ENCODE results near the gene ST3GAL3.
A peak's percentile ranks its signal among the peaks of the same experiment; 100 is the strongest.

The ST3GAL3 gene

GRCh38 chr1:43882763-43883162 lies 175.4 kb downstream of the ST3GAL3 start:
- POLR2A ChIA-PET, result no interaction called here
- CTCF ChIA-PET, result interaction anchor here (0.6 to 4.1 kb wide), 4 partner anchors 13 to 118 kb away, joined by 3 to 45 read pairs (median 5); partner anchors contain the start of gene ARTN
- H3K36me3 ChIP-seq (ENCODE audit: control insufficient read depth in 4 of 4, insufficient read depth in 4 of 4, low read length in 3 of 4), result peaks cover 0 to 15% (median 3%) of the 10 kb centered on the region in 4 experiments
- H3K4me1 ChIP-seq (ENCODE audit: control extremely low read depth in 1 of 4, control insufficient read depth in 4 of 4, insufficient read depth in 4 of 4, low read length in 3 of 4), result peaks cover 0 to 16% (median 6%) of the 10 kb centered on the region in 4 experiments
- H3K27me3 ChIP-seq (replicated peaks in 2 of 5; ENCODE audit: control insufficient read depth in 4 of 5, insufficient read depth in 5 of 5, low read length in 4 of 5), result no peaks in the 10 kb centered on the region
- no peak overlapping the region for H3K4me3 ChIP-seq (ENCODE audit: control insufficient read depth in 1 of 7, extremely low read depth in 1 of 7, insufficient read depth in 4 of 7, low read depth in 2 of 7, low read length in 6 of 7)
- no peak for DNase-seq
- 93% methylated on average over 3 of the region's 4 CpGs for WGBS (ENCODE audit: insufficient coverage)
- H3K9me3 ChIP-seq (ENCODE audit: control extremely low read depth in 1 of 5, control insufficient read depth in 4 of 5, insufficient read depth in 2 of 5, low read depth in 1 of 5, low read length in 4 of 5), result no peaks in the 10 kb centered on the region
- H3K27ac ChIP-seq (ENCODE audit: insufficient read depth in 1 of 2, low read depth in 1 of 2, low read length in 2 of 2, poor library complexity in 1 of 2, severe bottlenecking in 2 of 2), result no peak overlapping the region

- 89% methylated on average over 3 of the region's 4 CpGs for WGBS (ENCODE audit: insufficient coverage)
- Histone ChIP-seq H3K4me1 (ENCODE audit: control extremely low read depth in 1 of 4, control insufficient read depth in 4 of 4, insufficient read depth in 4 of 4, low read length in 3 of 4) (peaks cover 0 to 16% (median 6%) of the 10 kb centered on the region in 4 experiments), H3K9me3 (ENCODE audit: control extremely low read depth in 1 of 5, control insufficient read depth in 4 of 5, insufficient read depth in 2 of 5, low read depth in 1 of 5, low read length in 4 of 5) (no peaks in the 10 kb centered on the region), H3K27ac (ENCODE audit: insufficient read depth in 1 of 2, low read depth in 1 of 2, low read length in 2 of 2, poor library complexity in 1 of 2, severe bottlenecking in 2 of 2) (no peak overlapping the region), H3K36me3 (ENCODE audit: control insufficient read depth in 4 of 4, insufficient read depth in 4 of 4, low read length in 3 of 4) (peaks cover 0 to 15% (median 4%) of the 10 kb centered on the region in 4 experiments), H3K27me3 (replicated peaks in 2 of 5; ENCODE audit: control insufficient read depth in 4 of 5, insufficient read depth in 5 of 5, low read length in 4 of 5) (no peaks in the 10 kb centered on the region), H3K4me3 (ENCODE audit: control insufficient read depth in 1 of 7, extremely low read depth in 1 of 7, insufficient read depth in 4 of 7, low read depth in 2 of 7, low read length in 6 of 7) (no peak overlapping the region)
- no peak for DNase-seq
- ChIA-PET POLR2A (no interaction called here), CTCF (interaction anchor here (1.3 to 4.1 kb wide), 2 partner anchors 51 to 118 kb away, joined by 6 to 45 read pairs; no protein-coding TSS in a partner anchor)
Measured at GRCh38 chr1:43883321-43883720, 176.0 kb downstream of the ST3GAL3 start.

- peaks cover 0 to 10% (median 4%) of the 10 kb centered on the region in 4 experiments for H3K36me3 ChIP-seq (ENCODE audit: control insufficient read depth in 4 of 4, insufficient read depth in 4 of 4, low read length in 3 of 4)
- H3K4me3 ChIP-seq (ENCODE audit: control insufficient read depth in 1 of 7, extremely low read depth in 1 of 7, insufficient read depth in 4 of 7, low read depth in 2 of 7, low read length in 6 of 7), result no peak overlapping the region
- DNase-seq, result no peak
- ChIA-PET POLR2A (interaction anchor here (0.6 kb wide), 1 partner anchor 111 kb away, joined by 3 read pairs; no protein-coding TSS in a partner anchor), CTCF (interaction anchor here (0.9 to 1.2 kb wide), 2 partner anchors 49 to 122 kb away, joined by 3 read pairs; no protein-coding TSS in a partner anchor)
- peak overlapping the region in 1 of 2 experiments; percentile 10 for H3K27ac ChIP-seq (ENCODE audit: insufficient read depth in 1 of 2, low read depth in 1 of 2, low read length in 2 of 2, poor library complexity in 1 of 2, severe bottlenecking in 2 of 2)
- no peaks in the 10 kb centered on the region for H3K9me3 ChIP-seq (ENCODE audit: control extremely low read depth in 1 of 5, control insufficient read depth in 4 of 5, insufficient read depth in 2 of 5, low read depth in 1 of 5, low read length in 4 of 5)
- WGBS (ENCODE audit: insufficient coverage), result 98% methylated on average over 6 of the region's 12 CpGs
- no peaks in the 10 kb centered on the region for H3K27me3 ChIP-seq (replicated peaks in 2 of 5; ENCODE audit: control insufficient read depth in 4 of 5, insufficient read depth in 5 of 5, low read length in 4 of 5)
- peaks cover 0 to 16% (median 6%) of the 10 kb centered on the region in 4 experiments for H3K4me1 ChIP-seq (ENCODE audit: control extremely low read depth in 1 of 4, control insufficient read depth in 4 of 4, insufficient read depth in 4 of 4, low read length in 3 of 4)
Measured at GRCh38 chr1:43885279-43885801, 178.0 kb downstream of the ST3GAL3 start.

- Histone ChIP-seq H3K27ac (ENCODE audit: insufficient read depth in 1 of 2, low read depth in 1 of 2, low read length in 2 of 2, poor library complexity in 1 of 2, severe bottlenecking in 2 of 2) (no peak overlapping the region), H3K4me3 (ENCODE audit: control insufficient read depth in 1 of 7, extremely low read depth in 1 of 7, insufficient read depth in 4 of 7, low read depth in 2 of 7, low read length in 6 of 7) (no peak overlapping the region), H3K36me3 (ENCODE audit: control insufficient read depth in 4 of 4, insufficient read depth in 4 of 4, low read length in 3 of 4) (peaks cover 0 to 10% (median 4%) of the 10 kb centered on the region in 4 experiments), H3K9me3 (ENCODE audit: control extremely low read depth in 1 of 5, control insufficient read depth in 4 of 5, insufficient read depth in 2 of 5, low read depth in 1 of 5, low read length in 4 of 5) (no peaks in the 10 kb centered on the region), H3K4me1 (ENCODE audit: control extremely low read depth in 1 of 4, control insufficient read depth in 4 of 4, insufficient read depth in 4 of 4, low read length in 3 of 4) (peaks cover 0 to 3% (median 0%) of the 10 kb centered on the region in 4 experiments), H3K27me3 (replicated peaks in 2 of 5; ENCODE audit: control insufficient read depth in 4 of 5, insufficient read depth in 5 of 5, low read length in 4 of 5) (no peaks in the 10 kb centered on the region)
- DNase-seq, result no peak
- ChIA-PET POLR2A (no interaction called here), CTCF (no interaction called here)
Measured at GRCh38 chr1:43887748-43888147, 180.4 kb downstream of the ST3GAL3 start.

GRCh38 chr1:43890815-43891214 lies 183.5 kb downstream of the ST3GAL3 start:
- H3K4me3 ChIP-seq (ENCODE audit: control insufficient read depth in 1 of 7, extremely low read depth in 1 of 7, insufficient read depth in 4 of 7, low read depth in 2 of 7, low read length in 6 of 7), result no peak overlapping the region
- H3K4me1 ChIP-seq (ENCODE audit: control extremely low read depth in 1 of 4, control insufficient read depth in 4 of 4, insufficient read depth in 4 of 4, low read length in 3 of 4), result peaks cover 0 to 2% (median 0%) of the 10 kb centered on the region in 4 experiments
- H3K27me3 ChIP-seq (replicated peaks in 2 of 5; ENCODE audit: control insufficient read depth in 4 of 5, insufficient read depth in 5 of 5, low read length in 4 of 5), result no peaks in the 10 kb centered on the region
- peaks cover 0 to 18% (median 9%) of the 10 kb centered on the region in 4 experiments for H3K36me3 ChIP-seq (ENCODE audit: control insufficient read depth in 4 of 4, insufficient read depth in 4 of 4, low read length in 3 of 4)
- H3K9me3 ChIP-seq (ENCODE audit: control extremely low read depth in 1 of 5, control insufficient read depth in 4 of 5, insufficient read depth in 2 of 5, low read depth in 1 of 5, low read length in 4 of 5), result no peaks in the 10 kb centered on the region
- POLR2A ChIA-PET, result no interaction called here
- no peak overlapping the region for H3K27ac ChIP-seq (ENCODE audit: insufficient read depth in 1 of 2, low read depth in 1 of 2, low read length in 2 of 2, poor library complexity in 1 of 2, severe bottlenecking in 2 of 2)
- DNase-seq, result no peak
- CTCF ChIA-PET, result interaction anchor here (1.2 to 3.4 kb wide), 5 partner anchors 9 to 127 kb away, joined by 3 to 16 read pairs (median 6); no protein-coding TSS in a partner anchor
- WGBS (ENCODE audit: insufficient coverage), result 96% methylated on average over 4 of the region's 5 CpGs

- ChIA-PET POLR2A (no interaction called here), CTCF (interaction anchor here (0.8 to 0.9 kb wide), 2 partner anchors 11 to 130 kb away, joined by 3 to 4 read pairs; no protein-coding TSS in a partner anchor)
- Histone ChIP-seq H3K27ac (ENCODE audit: insufficient read depth in 1 of 2, low read depth in 1 of 2, low read length in 2 of 2, poor library complexity in 1 of 2, severe bottlenecking in 2 of 2) (no peak overlapping the region), H3K4me3 (ENCODE audit: control insufficient read depth in 1 of 7, extremely low read depth in 1 of 7, insufficient read depth in 4 of 7, low read depth in 2 of 7, low read length in 6 of 7) (no peak overlapping the region), H3K9me3 (ENCODE audit: control extremely low read depth in 1 of 5, control insufficient read depth in 4 of 5, insufficient read depth in 2 of 5, low read depth in 1 of 5, low read length in 4 of 5) (no peaks in the 10 kb centered on the region), H3K27me3 (replicated peaks in 2 of 5; ENCODE audit: control insufficient read depth in 4 of 5, insufficient read depth in 5 of 5, low read length in 4 of 5) (no peaks in the 10 kb centered on the region), H3K4me1 (ENCODE audit: control extremely low read depth in 1 of 4, control insufficient read depth in 4 of 4, insufficient read depth in 4 of 4, low read length in 3 of 4) (peaks cover 0 to 2% (median 0%) of the 10 kb centered on the region in 4 experiments), H3K36me3 (ENCODE audit: control insufficient read depth in 4 of 4, insufficient read depth in 4 of 4, low read length in 3 of 4) (peaks cover 0 to 28% (median 11%) of the 10 kb centered on the region in 4 experiments)
- 92% methylated on average over 1 of the region's 1 CpG for WGBS (ENCODE audit: insufficient coverage)
- DNase-seq, result no peak
Measured at GRCh38 chr1:43893006-43893405, 185.7 kb downstream of the ST3GAL3 start.

- 100% methylated on average over 7 of the region's 12 CpGs for WGBS (ENCODE audit: insufficient coverage)
- no peak overlapping the region for H3K4me3 ChIP-seq (ENCODE audit: control insufficient read depth in 1 of 7, extremely low read depth in 1 of 7, insufficient read depth in 4 of 7, low read depth in 2 of 7, low read length in 6 of 7)
- ChIA-PET CTCF (interaction anchor here (1.1 to 2.5 kb wide), 2 partner anchors 36 to 135 kb away, joined by 3 to 8 read pairs; partner anchors contain the start of gene ARTN), POLR2A (no interaction called here)
- H3K4me1 ChIP-seq (ENCODE audit: control extremely low read depth in 1 of 4, control insufficient read depth in 4 of 4, insufficient read depth in 4 of 4, low read length in 3 of 4), result peaks cover 0 to 7% (median 0%) of the 10 kb centered on the region in 4 experiments
- no peak overlapping the region for H3K27ac ChIP-seq (ENCODE audit: insufficient read depth in 1 of 2, low read depth in 1 of 2, low read length in 2 of 2, poor library complexity in 1 of 2, severe bottlenecking in 2 of 2)
- H3K9me3 ChIP-seq (ENCODE audit: control extremely low read depth in 1 of 5, control insufficient read depth in 4 of 5, insufficient read depth in 2 of 5, low read depth in 1 of 5, low read length in 4 of 5), result no peaks in the 10 kb centered on the region
- no peak for DNase-seq
- H3K27me3 ChIP-seq (replicated peaks in 2 of 5; ENCODE audit: control insufficient read depth in 4 of 5, insufficient read depth in 5 of 5, low read length in 4 of 5), result no peaks in the 10 kb centered on the region
- peaks cover 0 to 54% (median 39%) of the 10 kb centered on the region in 4 experiments for H3K36me3 ChIP-seq (ENCODE audit: control insufficient read depth in 4 of 4, insufficient read depth in 4 of 4, low read length in 3 of 4)
Measured at GRCh38 chr1:43898981-43899380, 191.6 kb downstream of the ST3GAL3 start.
